CD4-positive, alpha-beta T cell (primary cell): ENCODE results near the gene SYNJ2BP. TPM values are rescaled to one million over a fixed set of nuclear protein-coding genes. Genes with fewer than 3 reads are reported as not detected.

Source experiments
- ATAC-seq: fragments of 200-7000 bp; cut with Tn5 transposase; one replicate; pipeline ENCODE4 v1.10.0; 2022; ENCODE audit warnings: mild to moderate bottlenecking; ENCODE audit not compliant: poor library complexity
- CTCF ChIA-PET: fragments of 350-600 bp; sonication (Branson Sonifier 250); formaldehyde crosslinking; loops from one replicate; lab custom pipeline; 2021; ENCODE audit warnings: antibody characterized with exemption, inconsistent platforms; lab: Charles Lee
- POLR2A ChIA-PET: fragments of 350-600 bp; sonication (Branson Sonifier 250); formaldehyde crosslinking; loops from one replicate; lab custom pipeline; 2021; ENCODE audit warnings: antibody characterized with exemption, inconsistent platforms; lab: Charles Lee
- DNase-seq, 14 experiments: peaks; one replicate each; pipeline ENCODE4 v3.0.0-alpha.2; 2013 to 2020; ENCODE audit warnings: mixed read lengths in 2 of 14
- H3K27ac ChIP-seq, 2 donors: one replicate each; pipeline versions ENCODE4 v1.5.1 to v1.7.0; 2013; ENCODE audit warnings: low read length in 2 of 2, low read depth in 1 of 2, mild to moderate bottlenecking in 1 of 2
- H3K27me3 ChIP-seq, 2 experiments: 1 replicate in 1 of 2; 2 replicates in 1 of 2; pipeline versions ENCODE4 v1.6.1 to v1.7.0; 2013; ENCODE audit warnings: low read length in 2 of 2, control low read depth in 1 of 2, mild to moderate bottlenecking in 1 of 2, moderate library complexity in 1 of 2; ENCODE audit not compliant: insufficient read depth in 2 of 2, control insufficient read depth in 1 of 2
- H3K36me3 ChIP-seq: one replicate; pipeline ENCODE4 v1.6.1; 2013; ENCODE audit warnings: low read length, control low read depth; ENCODE audit not compliant: insufficient read depth
- H3K4me1 ChIP-seq: one replicate; pipeline ENCODE4 v1.6.1; 2013; ENCODE audit warnings: low read length, control low read depth; ENCODE audit not compliant: insufficient read depth
- H3K4me3 ChIP-seq: one replicate; pipeline ENCODE4 v1.5.1; 2013; ENCODE audit warnings: mild to moderate bottlenecking, low read length, moderate library complexity
- H3K9me3 ChIP-seq, 2 experiments: 1 replicate in 1 of 2; 2 replicates in 1 of 2; pipeline versions ENCODE4 v1.6.1 to v1.7.0; 2013; ENCODE audit warnings: low read length in 2 of 2, mild to moderate bottlenecking in 2 of 2, control low read depth in 1 of 2, moderate library complexity in 1 of 2; ENCODE audit not compliant: control insufficient read depth in 1 of 2, insufficient read depth in 1 of 2
- H3K27ac Mint-ChIP-seq: one replicate; pipeline ENCODE4 v1.8.0; 2020; ENCODE audit warnings: mixed read lengths
- H3K27me3 Mint-ChIP-seq: one replicate; pipeline ENCODE4 v1.8.0; 2021; ENCODE audit warnings: mixed read lengths
- H3K36me3 Mint-ChIP-seq: one replicate; pipeline ENCODE4 v1.8.0; 2021; ENCODE audit warnings: low read depth, mixed read lengths
- H3K4me1 Mint-ChIP-seq: one replicate; pipeline ENCODE4 v1.8.0; 2021; ENCODE audit warnings: low read depth, mixed read lengths
- H3K4me3 Mint-ChIP-seq: one replicate; pipeline ENCODE4 v1.8.0; 2020; ENCODE audit warnings: mild to moderate bottlenecking, mixed read lengths
- H3K9me3 Mint-ChIP-seq: one replicate; pipeline ENCODE4 v1.8.0; 2020; ENCODE audit warnings: mixed read lengths
- intact Hi-C, 2 experiments: fragments of 100-400 bp; cut with DNase I in 1 of 2; cut with micrococcal nuclease in 1 of 2; formaldehyde crosslinking; loops; one replicate each; pipeline versions ENCODE4 v1.15.1 to v1.9.0; 2023 to 2025; cut with DNase I, micrococcal nuclease
- total RNA-seq, 174 experiments: library from RNA in 2 of 174; stranded (reverse) in 2 of 174; gene quantifications; one replicate each; pipeline ENCODE4 v1.2.3 and lab custom pipeline; 2021 to 2026
- TF ChIP-seq, protein P1 (sequence below): fragments of 200-600 bp; IDR thresholded peaks from one replicate; pipeline ENCODE4 v1.8.0; 2022; ENCODE audit warnings: antibody characterized with exemption, mild to moderate bottlenecking

SYNJ2BP gene
- total RNA-seq, 2 experiments from 2014 or later, result 8.8 to 8.9 TPM

GRCh38 chr14:70397746-70398145, 19.1 kb downstream of the SYNJ2BP start:
- H3K4me3 Mint-ChIP-seq, result no peak overlapping the region
- no peaks in the 10 kb centered on the region for H3K27me3 ChIP-seq
- no peaks in the 10 kb centered on the region for H3K9me3 Mint-ChIP-seq
- H3K4me3 ChIP-seq, result no peak overlapping the region
- ATAC-seq (no peak), DNase-seq (no peak)
- TF ChIP-seq, protein P1, sequence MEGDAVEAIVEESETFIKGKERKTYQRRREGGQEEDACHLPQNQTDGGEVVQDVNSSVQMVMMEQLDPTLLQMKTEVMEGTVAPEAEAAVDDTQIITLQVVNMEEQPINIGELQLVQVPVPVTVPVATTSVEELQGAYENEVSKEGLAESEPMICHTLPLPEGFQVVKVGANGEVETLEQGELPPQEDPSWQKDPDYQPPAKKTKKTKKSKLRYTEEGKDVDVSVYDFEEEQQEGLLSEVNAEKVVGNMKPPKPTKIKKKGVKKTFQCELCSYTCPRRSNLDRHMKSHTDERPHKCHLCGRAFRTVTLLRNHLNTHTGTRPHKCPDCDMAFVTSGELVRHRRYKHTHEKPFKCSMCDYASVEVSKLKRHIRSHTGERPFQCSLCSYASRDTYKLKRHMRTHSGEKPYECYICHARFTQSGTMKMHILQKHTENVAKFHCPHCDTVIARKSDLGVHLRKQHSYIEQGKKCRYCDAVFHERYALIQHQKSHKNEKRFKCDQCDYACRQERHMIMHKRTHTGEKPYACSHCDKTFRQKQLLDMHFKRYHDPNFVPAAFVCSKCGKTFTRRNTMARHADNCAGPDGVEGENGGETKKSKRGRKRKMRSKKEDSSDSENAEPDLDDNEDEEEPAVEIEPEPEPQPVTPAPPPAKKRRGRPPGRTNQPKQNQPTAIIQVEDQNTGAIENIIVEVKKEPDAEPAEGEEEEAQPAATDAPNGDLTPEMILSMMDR, result no peak
- H3K36me3 Mint-ChIP-seq, result peaks cover 63% of the 10 kb centered on the region
- intact Hi-C loops, result no loop called here
- peaks cover 19% of the 10 kb centered on the region for H3K4me1 Mint-ChIP-seq
- H3K27ac Mint-ChIP-seq, result no peak overlapping the region
- ChIA-PET POLR2A (no interaction called here), CTCF (no interaction called here)
- H3K4me1 ChIP-seq, result peaks cover 5% of the 10 kb centered on the region
- no peaks in the 10 kb centered on the region for H3K27me3 Mint-ChIP-seq
- H3K36me3 ChIP-seq, result peaks cover 23% of the 10 kb centered on the region
- no peak overlapping the region for H3K27ac ChIP-seq
- peaks cover 0 to 11% of the 10 kb centered on the region in 2 experiments for H3K9me3 ChIP-seq

DNA sequence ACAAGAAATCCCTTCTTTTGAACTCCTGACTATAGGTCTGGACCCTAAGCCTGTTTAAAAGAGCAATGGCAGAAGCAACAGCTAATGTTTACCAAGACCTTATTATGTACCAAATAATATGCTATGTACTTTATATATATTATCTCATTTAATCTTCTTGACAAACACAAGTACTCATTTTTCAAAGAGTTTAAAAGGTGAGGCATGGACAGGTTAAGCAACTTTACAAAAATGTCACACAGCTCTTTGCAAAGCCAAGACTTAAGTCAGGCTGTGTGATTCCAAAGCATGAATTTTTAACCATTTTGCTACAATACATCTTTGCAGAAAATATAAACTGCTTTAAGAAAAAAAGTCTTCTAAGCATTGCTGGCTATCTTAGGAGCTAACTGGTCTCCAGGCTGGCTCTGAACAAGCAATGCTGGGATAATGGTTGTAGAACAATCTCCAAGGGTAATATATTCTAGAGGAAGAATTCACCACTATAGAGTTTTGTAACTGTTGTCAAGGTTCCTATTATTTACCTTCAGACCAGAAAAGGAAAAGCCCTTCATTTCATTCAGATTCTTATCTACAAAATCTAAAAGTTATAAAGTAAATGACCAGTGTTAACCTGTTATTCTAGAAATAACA, 22.1 kb downstream of the SYNJ2BP start:
- H3K36me3 Mint-ChIP-seq, result peaks cover 70% of the 10 kb centered on the region
- POLR2A ChIA-PET, result no interaction called here

GRCh38 chr14:70392676-70393075, 24.2 kb downstream of the SYNJ2BP start:
- Mint-ChIP-seq H3K4me3 (no peak overlapping the region), H3K4me1 (peaks cover 21% of the 10 kb centered on the region), H3K27ac (no peak overlapping the region), H3K9me3 (no peaks in the 10 kb centered on the region), H3K36me3 (peaks cover 79% of the 10 kb centered on the region), H3K27me3 (no peaks in the 10 kb centered on the region)
- Histone ChIP-seq H3K9me3 (no peaks in the 10 kb centered on the region), H3K4me3 (no peak overlapping the region), H3K27me3 (no peaks in the 10 kb centered on the region), H3K4me1 (no peaks in the 10 kb centered on the region), H3K27ac (no peak overlapping the region), H3K36me3 (peaks cover 19% of the 10 kb centered on the region)
- ChIA-PET CTCF (interaction anchor here (1.0 kb wide), 1 partner anchor 12 kb away, joined by 3 read pairs; no protein-coding TSS in a partner anchor), POLR2A (no interaction called here)
- TF ChIP-seq, protein P1, result no peak
- intact Hi-C loops, result no loop called here
- no peak for DNase-seq
- ATAC-seq, result no peak

More for the DNA sequence above, 22.1 kb downstream of the SYNJ2BP start:
- Mint-ChIP-seq H3K9me3 (no peaks in the 10 kb centered on the region), H3K27me3 (no peaks in the 10 kb centered on the region), H3K4me1 (peaks cover 21% of the 10 kb centered on the region), H3K27ac (no peak overlapping the region), H3K4me3 (no peak overlapping the region)
- ATAC-seq (no peak), DNase-seq (no peak)
- Histone ChIP-seq H3K9me3 (peaks cover 0 to 11% of the 10 kb centered on the region in 2 experiments), H3K27ac (no peak overlapping the region), H3K36me3 (peaks cover 18% of the 10 kb centered on the region), H3K4me3 (no peak overlapping the region), H3K27me3 (no peaks in the 10 kb centered on the region), H3K4me1 (peaks cover 5% of the 10 kb centered on the region)
- TF ChIP-seq, protein P1, result no peak
- intact Hi-C loops, result no loop called here
- CTCF ChIA-PET, result interaction anchor here (0.6 kb wide), 1 partner anchor 66 kb away, joined by 4 read pairs; no protein-coding TSS in a partner anchor
